ENCODE results near the gene PRELID2. TPM values are rescaled to one million over a fixed set of nuclear protein-coding genes. Genes with fewer than 3 reads are reported as not detected.

The PRELID2 gene
- polyA plus RNA-seq, 3 donors, result 0.77 to 2.0 (median 1.5) TPM

DNA sequence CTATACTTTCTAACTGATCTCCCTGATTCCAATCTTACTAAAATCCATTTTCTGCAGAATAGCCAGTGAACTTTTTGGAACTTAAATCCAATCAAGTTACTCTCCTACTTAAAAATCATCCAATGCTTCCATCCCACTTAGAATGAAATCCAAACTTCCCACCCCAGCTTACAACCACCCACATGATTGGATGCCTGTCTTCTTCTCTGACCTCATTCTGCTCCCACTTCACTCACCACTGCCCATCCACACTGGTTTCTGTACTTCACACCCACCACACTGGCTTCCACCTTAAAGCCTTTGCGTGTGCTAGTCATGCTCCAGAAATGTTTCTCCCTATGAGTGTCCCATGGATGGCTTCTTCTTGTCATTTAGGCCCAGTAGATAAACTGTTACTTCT lies 119.7 kb downstream of the PRELID2 start:
- no peaks in the 10 kb centered on the region for H3K36me3 ChIP-seq (replicated peaks in 1 of 2; ENCODE audit: control insufficient read depth in 1 of 2, insufficient read depth in 2 of 2, low read length in 2 of 2)
- no peaks in the 10 kb centered on the region for H3K27me3 ChIP-seq (ENCODE audit: control insufficient read depth in 2 of 2, insufficient read depth in 2 of 2, low read length in 2 of 2)
- no peak overlapping the region for H3K4me3 ChIP-seq (replicated peaks in 1 of 3; ENCODE audit: low read depth in 2 of 3, low read length in 3 of 3)
- Mint-ChIP-seq H3K36me3 (no peaks in the 10 kb centered on the region), H3K4me1 (no peaks in the 10 kb centered on the region), H3K9me3 (peaks cover 0 to 2% (median 0%) of the 10 kb centered on the region in 7 donors), H3K4me3 (no peak overlapping the region), H3K27ac (peak overlapping the region in 2 of 7 donors; percentile 1 to 10), H3K27me3 (ENCODE audit: low read depth in 3 of 3) (peaks cover 0 to 5% (median 0%) of the 10 kb centered on the region in 3 donors)
- no peak overlapping the region for H3K27ac ChIP-seq (ENCODE audit: low read depth in 1 of 2, low read length in 2 of 2)
- no peak overlapping the region for H3K4me2 ChIP-seq (replicated peaks; ENCODE audit: extremely low read depth, low read length, poor library complexity, severe bottlenecking)
- no peak overlapping the region for H2AFZ ChIP-seq (ENCODE audit: insufficient read depth, low read depth, low read length, poor library complexity, severe bottlenecking)
- TF ChIP-seq, protein P1, sequence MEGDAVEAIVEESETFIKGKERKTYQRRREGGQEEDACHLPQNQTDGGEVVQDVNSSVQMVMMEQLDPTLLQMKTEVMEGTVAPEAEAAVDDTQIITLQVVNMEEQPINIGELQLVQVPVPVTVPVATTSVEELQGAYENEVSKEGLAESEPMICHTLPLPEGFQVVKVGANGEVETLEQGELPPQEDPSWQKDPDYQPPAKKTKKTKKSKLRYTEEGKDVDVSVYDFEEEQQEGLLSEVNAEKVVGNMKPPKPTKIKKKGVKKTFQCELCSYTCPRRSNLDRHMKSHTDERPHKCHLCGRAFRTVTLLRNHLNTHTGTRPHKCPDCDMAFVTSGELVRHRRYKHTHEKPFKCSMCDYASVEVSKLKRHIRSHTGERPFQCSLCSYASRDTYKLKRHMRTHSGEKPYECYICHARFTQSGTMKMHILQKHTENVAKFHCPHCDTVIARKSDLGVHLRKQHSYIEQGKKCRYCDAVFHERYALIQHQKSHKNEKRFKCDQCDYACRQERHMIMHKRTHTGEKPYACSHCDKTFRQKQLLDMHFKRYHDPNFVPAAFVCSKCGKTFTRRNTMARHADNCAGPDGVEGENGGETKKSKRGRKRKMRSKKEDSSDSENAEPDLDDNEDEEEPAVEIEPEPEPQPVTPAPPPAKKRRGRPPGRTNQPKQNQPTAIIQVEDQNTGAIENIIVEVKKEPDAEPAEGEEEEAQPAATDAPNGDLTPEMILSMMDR (IDR thresholded peaks at IDR 0.05), result no peak
- no peak overlapping the region for H3K9ac ChIP-seq (ENCODE audit: insufficient read depth, low read length, poor library complexity, severe bottlenecking)
- H3K4me1 ChIP-seq (ENCODE audit: control insufficient read depth in 1 of 2, insufficient read depth in 2 of 2, low read length in 2 of 2), result no peaks in the 10 kb centered on the region
- intact Hi-C loops (cut with micrococcal nuclease), result no loop called here
- no peaks in the 10 kb centered on the region for H4K20me1 ChIP-seq (ENCODE audit: insufficient read depth, low read length)
- DNase-seq, result no peak
- no peaks in the 10 kb centered on the region for H3K79me2 ChIP-seq (ENCODE audit: insufficient read depth, low read length)
- WGBS (ENCODE audit: insufficient coverage), result no CpG with 5 or more reads among the region's 1 CpG
- H3K9me3 ChIP-seq (replicated peaks in 1 of 2; ENCODE audit: control insufficient read depth in 1 of 2, insufficient read depth in 1 of 2, low read length in 2 of 2), result no peaks in the 10 kb centered on the region

DNA sequence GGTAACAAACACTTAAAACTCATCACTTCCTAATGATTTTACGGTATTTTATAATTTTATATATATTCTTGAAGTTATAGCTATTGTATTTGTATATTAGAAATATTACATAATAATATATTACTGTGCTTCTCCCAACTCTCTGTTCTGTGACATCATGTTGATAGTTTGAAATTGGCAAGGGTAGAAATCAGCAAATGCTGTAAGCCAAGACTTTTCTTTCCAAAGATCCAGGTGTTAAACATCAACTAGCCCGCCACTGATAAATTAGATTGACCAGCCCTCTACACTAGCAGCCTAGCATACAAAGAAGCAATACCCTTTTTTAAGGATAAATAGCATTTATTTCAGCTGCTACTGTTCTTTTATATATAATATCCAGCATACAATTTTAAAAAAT lies 122.9 kb downstream of the PRELID2 start:
- no peak overlapping the region for H3K4me2 ChIP-seq (replicated peaks; ENCODE audit: extremely low read depth, low read length, poor library complexity, severe bottlenecking)
- no peak for DNase-seq
- TF ChIP-seq, protein P1 (IDR thresholded peaks at IDR 0.05), result no peak
- no peaks in the 10 kb centered on the region for H3K79me2 ChIP-seq (ENCODE audit: insufficient read depth, low read length)
- H3K27ac ChIP-seq (ENCODE audit: low read depth in 1 of 2, low read length in 2 of 2), result no peak overlapping the region
- no peaks in the 10 kb centered on the region for H3K9me3 ChIP-seq (replicated peaks in 1 of 2; ENCODE audit: control insufficient read depth in 1 of 2, insufficient read depth in 1 of 2, low read length in 2 of 2)
- H3K4me3 ChIP-seq (replicated peaks in 1 of 3; ENCODE audit: low read depth in 2 of 3, low read length in 3 of 3), result no peak overlapping the region
- no peak overlapping the region for H3K9ac ChIP-seq (ENCODE audit: insufficient read depth, low read length, poor library complexity, severe bottlenecking)
- Mint-ChIP-seq H3K27me3 (ENCODE audit: low read depth in 3 of 3) (peaks cover 0 to 8% (median 2%) of the 10 kb centered on the region in 3 donors), H3K27ac (no peak overlapping the region), H3K4me3 (no peak overlapping the region), H3K9me3 (peaks cover 0 to 2% (median 0%) of the 10 kb centered on the region in 7 donors), H3K4me1 (no peaks in the 10 kb centered on the region), H3K36me3 (no peaks in the 10 kb centered on the region)
- no peaks in the 10 kb centered on the region for H3K4me1 ChIP-seq (ENCODE audit: control insufficient read depth in 1 of 2, insufficient read depth in 2 of 2, low read length in 2 of 2)
- H2AFZ ChIP-seq (ENCODE audit: insufficient read depth, low read depth, low read length, poor library complexity, severe bottlenecking), result no peak overlapping the region
- intact Hi-C loops (cut with micrococcal nuclease), result no loop called here
- no peaks in the 10 kb centered on the region for H3K36me3 ChIP-seq (replicated peaks in 1 of 2; ENCODE audit: control insufficient read depth in 1 of 2, insufficient read depth in 2 of 2, low read length in 2 of 2)
- no CpG with 5 or more reads among the region's 2 CpGs for WGBS (ENCODE audit: insufficient coverage)
- no peaks in the 10 kb centered on the region for H3K27me3 ChIP-seq (ENCODE audit: control insufficient read depth in 2 of 2, insufficient read depth in 2 of 2, low read length in 2 of 2)
- H4K20me1 ChIP-seq (ENCODE audit: insufficient read depth, low read length), result no peaks in the 10 kb centered on the region
